Panc1 (cell line): Measurements from ENCODE around the gene HLCS. TPM values are rescaled to one million over a fixed set of nuclear protein-coding genes. Genes with fewer than 3 reads are reported as not detected.

ENCODE experiments used
- ATAC-seq: fragments of 200-7000 bp; cut with Tn5 transposase; 2 replicates; pipeline ENCODE4 v1.9.1; 2020; ENCODE audit warnings: mild to moderate bottlenecking, moderate library complexity
- BruUV-seq: library from RNA; stranded (reverse); fragments of 400-500 nt; replicated peaks from 2 replicates; lab custom pipeline; 2021; lab: Mats Ljungman, UMichigan
- CTCF ChIA-PET: fragments of 300-600 bp; sonication (Branson Sonifier 250); formaldehyde crosslinking; loops from one replicate; lab custom pipeline; 2022; ENCODE audit warnings: antibody characterized with exemption; lab: Charles Lee
- POLR2A ChIA-PET: fragments of 300-600 bp; sonication (Branson Sonifier 250); formaldehyde crosslinking; loops from one replicate; lab custom pipeline; 2022; ENCODE audit warnings: antibody characterized with exemption; lab: Charles Lee
- DNase-seq: peaks from one replicate; pipeline ENCODE4 v3.0.0-alpha.2; 2010; ENCODE audit warnings: low read depth, low spot score
- H3K27ac ChIP-seq: 2 replicates; pipeline ENCODE4 v1.5.1; 2011; ENCODE audit warnings: mild to moderate bottlenecking, low read length, inconsistent platforms
- H3K27me3 ChIP-seq: fragments of 200-500 bp; sonication (Bioruptor generic); 2 replicates; pipeline ENCODE4 v1.6.0; 2014; ENCODE audit warnings: low read length, inconsistent platforms; ENCODE audit not compliant: control insufficient read depth, insufficient read depth
- H3K36me3 ChIP-seq: fragments of 200-500 bp; sonication (Bioruptor generic); 2 replicates; pipeline ENCODE4 v1.5.1; 2014; ENCODE audit warnings: inconsistent platforms, mild to moderate bottlenecking, low read length, moderate library complexity; ENCODE audit not compliant: control insufficient read depth, insufficient read depth
- H3K4me1 ChIP-seq: 2 replicates; pipeline ENCODE4 v1.5.1; 2011; ENCODE audit warnings: inconsistent platforms, mild to moderate bottlenecking, low read length, moderate library complexity; ENCODE audit not compliant: control insufficient read depth, insufficient read depth
- H3K4me3 ChIP-seq, 2 experiments: 2 replicates each; pipeline ENCODE4 v1.5.1; 2011 to 2012; ENCODE audit warnings: low read depth in 2 of 2, low read length in 2 of 2, mild to moderate bottlenecking in 2 of 2, inconsistent platforms in 1 of 2, moderate library complexity in 1 of 2
- H3K9me3 ChIP-seq: fragments of 200-500 bp; sonication (Bioruptor generic); 2 replicates; pipeline ENCODE4 v1.5.1; 2014; ENCODE audit warnings: low read depth, mild to moderate bottlenecking, inconsistent platforms, low read length, moderate library complexity; ENCODE audit not compliant: control insufficient read depth, insufficient read depth
- POLR2AphosphoS5 ChIP-seq: IDR thresholded peaks from 2 replicates; pipeline ENCODE4 v1.6.1; 2012; ENCODE audit warnings: mild to moderate bottlenecking, low read depth, low read length, moderate library complexity
- SIN3A ChIP-seq: IDR thresholded peaks from 2 replicates; pipeline ENCODE4 v1.6.1; 2012; ENCODE audit warnings: low read depth, mild to moderate bottlenecking, low read length, moderate library complexity, borderline replicate concordance; ENCODE audit not compliant: insufficient read depth
- TCF7L2 ChIP-seq: IDR thresholded peaks from 2 replicates; pipeline ENCODE4 v1.6.1; 2011; ENCODE audit warnings: mild to moderate bottlenecking, low read depth, low read length, inconsistent platforms
- in situ Hi-C: cut with HindIII; loops from 2 replicates; pipeline ENCODE4 v1.10.0; 2016; ENCODE audit warnings: low sequenced_read_pairs, low pct_unique_long_range_greater_than_20kb
- intact Hi-C: fragments of 100-400 bp; cut with micrococcal nuclease; formaldehyde crosslinking; loops from one replicate; pipeline ENCODE4 v1.10.0; 2022; ENCODE audit not compliant: unreplicated experiment
- total RNA-seq: library from RNA; stranded (reverse); gene quantifications from one replicate; pipeline ENCODE4 v1.2.1, GENCODE V29; 2021; ENCODE audit not compliant: unreplicated experiment
- TF ChIP-seq, protein P1 (sequence below), 2 experiments: IDR thresholded peaks; 2 replicates each; pipeline ENCODE4 v1.6.1; 2011 to 2012; ENCODE audit warnings: low read depth in 2 of 2, control low read depth in 1 of 2, low read length in 1 of 2, mild to moderate bottlenecking in 1 of 2, moderate library complexity in 1 of 2; ENCODE audit not compliant: insufficient read depth in 1 of 2
- TF ChIP-seq, protein P2 (sequence below): fragments of 450-650 bp; IDR thresholded peaks from 2 replicates; pipeline ENCODE4 v1.5.1; 2017; ENCODE audit warnings: mild to moderate bottlenecking

The HLCS gene
- total RNA-seq, 1 experiment from 2014 or later: 15.3 TPM

GRCh38 chr21:36791180-36791579 is 175.3 kb downstream of the HLCS start:
- CTCF ChIA-PET: no interaction called here
- no peak overlapping the region for H3K27ac ChIP-seq

DNA sequence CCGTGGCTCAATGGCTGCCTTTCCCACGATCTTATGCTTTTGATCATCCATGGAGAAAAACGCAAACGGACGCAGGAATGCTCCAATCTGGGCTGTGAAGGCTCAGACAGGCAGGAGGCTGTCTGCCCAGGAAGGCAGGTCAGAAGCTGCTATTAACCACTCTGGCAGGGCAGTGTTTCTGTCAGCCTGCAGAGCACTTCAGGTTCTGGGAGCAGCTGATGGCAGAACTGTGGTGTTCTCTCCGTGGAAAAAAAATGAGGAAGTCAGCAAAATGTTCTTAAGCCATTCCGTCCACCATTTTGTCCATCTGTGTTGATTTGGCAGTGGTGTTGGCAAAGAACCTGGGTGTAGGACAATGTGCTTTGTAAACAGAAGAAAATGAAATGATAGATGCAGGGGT is 175.9 kb downstream of the HLCS start:
- no TSS peak for BruUV-seq
- H3K9me3 ChIP-seq: no peaks in the 10 kb centered on the region
- no peak overlapping the region for H3K4me3 ChIP-seq
- peaks cover 11% of the 10 kb centered on the region; the same call in 1 of the 2 replicates for H3K4me1 ChIP-seq
- CTCF ChIA-PET: no interaction called here
- no peak for ATAC-seq
- H3K27me3 ChIP-seq: no peaks in the 10 kb centered on the region
- no peaks in the 10 kb centered on the region for H3K36me3 ChIP-seq
- TF ChIP-seq POLR2AphosphoS5 (no peak), TCF7L2 (no peak), SIN3A (no peak)
- TF ChIP-seq, protein P1, sequence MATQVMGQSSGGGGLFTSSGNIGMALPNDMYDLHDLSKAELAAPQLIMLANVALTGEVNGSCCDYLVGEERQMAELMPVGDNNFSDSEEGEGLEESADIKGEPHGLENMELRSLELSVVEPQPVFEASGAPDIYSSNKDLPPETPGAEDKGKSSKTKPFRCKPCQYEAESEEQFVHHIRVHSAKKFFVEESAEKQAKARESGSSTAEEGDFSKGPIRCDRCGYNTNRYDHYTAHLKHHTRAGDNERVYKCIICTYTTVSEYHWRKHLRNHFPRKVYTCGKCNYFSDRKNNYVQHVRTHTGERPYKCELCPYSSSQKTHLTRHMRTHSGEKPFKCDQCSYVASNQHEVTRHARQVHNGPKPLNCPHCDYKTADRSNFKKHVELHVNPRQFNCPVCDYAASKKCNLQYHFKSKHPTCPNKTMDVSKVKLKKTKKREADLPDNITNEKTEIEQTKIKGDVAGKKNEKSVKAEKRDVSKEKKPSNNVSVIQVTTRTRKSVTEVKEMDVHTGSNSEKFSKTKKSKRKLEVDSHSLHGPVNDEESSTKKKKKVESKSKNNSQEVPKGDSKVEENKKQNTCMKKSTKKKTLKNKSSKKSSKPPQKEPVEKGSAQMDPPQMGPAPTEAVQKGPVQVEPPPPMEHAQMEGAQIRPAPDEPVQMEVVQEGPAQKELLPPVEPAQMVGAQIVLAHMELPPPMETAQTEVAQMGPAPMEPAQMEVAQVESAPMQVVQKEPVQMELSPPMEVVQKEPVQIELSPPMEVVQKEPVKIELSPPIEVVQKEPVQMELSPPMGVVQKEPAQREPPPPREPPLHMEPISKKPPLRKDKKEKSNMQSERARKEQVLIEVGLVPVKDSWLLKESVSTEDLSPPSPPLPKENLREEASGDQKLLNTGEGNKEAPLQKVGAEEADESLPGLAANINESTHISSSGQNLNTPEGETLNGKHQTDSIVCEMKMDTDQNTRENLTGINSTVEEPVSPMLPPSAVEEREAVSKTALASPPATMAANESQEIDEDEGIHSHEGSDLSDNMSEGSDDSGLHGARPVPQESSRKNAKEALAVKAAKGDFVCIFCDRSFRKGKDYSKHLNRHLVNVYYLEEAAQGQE (IDR thresholded peaks at IDR 0.05; ENCODE audit: insufficient read depth in 1 of 2, low read depth in 2 of 2, low read length in 1 of 2): no peak
- TF ChIP-seq, protein P2, sequence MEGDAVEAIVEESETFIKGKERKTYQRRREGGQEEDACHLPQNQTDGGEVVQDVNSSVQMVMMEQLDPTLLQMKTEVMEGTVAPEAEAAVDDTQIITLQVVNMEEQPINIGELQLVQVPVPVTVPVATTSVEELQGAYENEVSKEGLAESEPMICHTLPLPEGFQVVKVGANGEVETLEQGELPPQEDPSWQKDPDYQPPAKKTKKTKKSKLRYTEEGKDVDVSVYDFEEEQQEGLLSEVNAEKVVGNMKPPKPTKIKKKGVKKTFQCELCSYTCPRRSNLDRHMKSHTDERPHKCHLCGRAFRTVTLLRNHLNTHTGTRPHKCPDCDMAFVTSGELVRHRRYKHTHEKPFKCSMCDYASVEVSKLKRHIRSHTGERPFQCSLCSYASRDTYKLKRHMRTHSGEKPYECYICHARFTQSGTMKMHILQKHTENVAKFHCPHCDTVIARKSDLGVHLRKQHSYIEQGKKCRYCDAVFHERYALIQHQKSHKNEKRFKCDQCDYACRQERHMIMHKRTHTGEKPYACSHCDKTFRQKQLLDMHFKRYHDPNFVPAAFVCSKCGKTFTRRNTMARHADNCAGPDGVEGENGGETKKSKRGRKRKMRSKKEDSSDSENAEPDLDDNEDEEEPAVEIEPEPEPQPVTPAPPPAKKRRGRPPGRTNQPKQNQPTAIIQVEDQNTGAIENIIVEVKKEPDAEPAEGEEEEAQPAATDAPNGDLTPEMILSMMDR: no peak
- POLR2A ChIA-PET: no interaction called here
- in situ Hi-C loops (no loop called here), intact Hi-C loops (no loop called here)
- no peak for DNase-seq
- no peak overlapping the region for H3K27ac ChIP-seq

More at GRCh38 chr21:36791180-36791579, 175.3 kb downstream of the HLCS start:
- Histone ChIP-seq H3K4me1 (peaks cover 11% of the 10 kb centered on the region; the same call in 1 of the 2 replicates), H3K9me3 (no peaks in the 10 kb centered on the region), H3K27me3 (no peaks in the 10 kb centered on the region), H3K4me3 (no peak overlapping the region), H3K36me3 (no peaks in the 10 kb centered on the region)
- in situ Hi-C loops: no loop called here
- POLR2A ChIA-PET: no interaction called here
- intact Hi-C loops: no loop called here
- DNase-seq: no peak
- TF ChIP-seq TCF7L2 (no peak), SIN3A (no peak), POLR2AphosphoS5 (no peak)
- TF ChIP-seq, protein P2: no peak
- TF ChIP-seq, protein P1 (IDR thresholded peaks at IDR 0.05; ENCODE audit: insufficient read depth in 1 of 2, low read depth in 2 of 2, low read length in 1 of 2): no peak
- no peak for ATAC-seq
- BruUV-seq: no TSS peak
